NCI-H1105 treated with DMSO at 0.1 percent for 48 hours (cell line): ENCODE measurements around the gene FBXL7.

Source experiments
- DNase-seq: peaks from one replicate; lab custom pipeline; 2025; lab: John Stamatoyannopoulos, UW

Gene FBXL7

GRCh38 chr5:15502208-15502607 lies 2.2 kb downstream of the FBXL7 start:
- no peak for DNase-seq

GRCh38 chr5:15506146-15506545 lies 6.2 kb downstream of the FBXL7 start:
- DNase-seq = no peak

- DNase-seq = no peak
These were observed 6.9 kb downstream of the FBXL7 start for GRCh38 chr5:15506897-15507296.

DNA sequence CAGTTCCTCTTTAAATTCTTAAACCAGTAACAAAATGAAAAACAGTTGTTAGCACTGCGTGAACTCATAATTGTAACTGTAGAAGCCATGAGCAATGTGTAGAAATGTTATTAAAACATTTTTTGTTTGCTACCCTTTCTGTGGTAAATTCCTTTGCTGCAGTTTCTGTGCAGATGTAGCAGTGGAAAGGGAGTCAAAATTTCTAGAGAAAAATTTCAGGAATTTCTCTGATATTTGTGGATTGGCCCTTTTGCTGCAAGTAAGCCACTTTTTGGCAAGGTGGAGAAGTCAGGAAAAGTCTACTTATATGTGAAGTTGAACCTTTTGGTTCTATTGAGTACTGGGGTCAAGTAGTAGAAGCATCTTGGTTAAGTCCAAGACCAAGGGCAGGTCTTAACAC lies 10.1 kb downstream of the FBXL7 start:
- DNase-seq = no peak

DNA sequence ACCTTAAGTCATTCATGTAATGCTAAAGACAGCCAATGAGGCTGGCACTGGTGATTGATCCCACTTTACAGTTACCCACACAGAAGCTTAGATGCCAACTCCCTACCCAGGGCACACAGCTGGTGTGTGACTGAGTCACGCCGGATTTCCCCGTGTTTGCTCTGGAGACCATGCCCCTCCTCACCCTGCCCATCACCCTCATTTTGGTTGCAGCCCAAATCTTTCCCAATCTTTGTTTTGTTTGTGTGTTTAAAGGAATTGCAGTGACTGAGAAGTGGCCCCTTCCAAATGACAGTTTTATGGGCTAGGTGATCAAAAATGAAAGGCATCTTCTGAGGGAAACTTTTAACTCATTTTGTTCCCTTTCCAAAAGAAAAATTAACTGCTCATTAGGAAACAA lies 10.9 kb downstream of the FBXL7 start:
- no peak for DNase-seq

GRCh38 chr5:15513431-15513830 lies 13.5 kb downstream of the FBXL7 start:
- DNase-seq = no peak

- no peak for DNase-seq
These were observed 13.9 kb downstream of the FBXL7 start for GRCh38 chr5:15513911-15514310.

DNA sequence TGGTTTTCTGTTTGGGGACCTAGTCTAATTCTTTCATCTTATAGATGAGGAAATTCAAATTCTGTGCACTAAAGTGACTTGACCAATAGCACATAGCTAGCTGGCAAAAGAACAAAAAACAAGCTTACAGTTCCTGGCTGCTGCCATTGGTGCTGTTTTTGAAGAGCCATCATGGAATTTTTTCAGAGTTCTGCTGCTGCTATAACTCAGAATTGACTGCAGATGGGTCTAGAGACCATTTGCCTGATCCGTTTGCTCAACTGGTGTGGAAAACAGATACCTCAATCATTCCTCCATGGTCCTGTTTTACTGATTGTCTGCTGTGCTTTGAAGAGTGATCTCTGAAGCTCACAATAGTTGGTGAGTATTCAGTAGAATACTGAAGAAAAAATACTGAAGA lies 15.2 kb downstream of the FBXL7 start:
- DNase-seq = no peak

DNA sequence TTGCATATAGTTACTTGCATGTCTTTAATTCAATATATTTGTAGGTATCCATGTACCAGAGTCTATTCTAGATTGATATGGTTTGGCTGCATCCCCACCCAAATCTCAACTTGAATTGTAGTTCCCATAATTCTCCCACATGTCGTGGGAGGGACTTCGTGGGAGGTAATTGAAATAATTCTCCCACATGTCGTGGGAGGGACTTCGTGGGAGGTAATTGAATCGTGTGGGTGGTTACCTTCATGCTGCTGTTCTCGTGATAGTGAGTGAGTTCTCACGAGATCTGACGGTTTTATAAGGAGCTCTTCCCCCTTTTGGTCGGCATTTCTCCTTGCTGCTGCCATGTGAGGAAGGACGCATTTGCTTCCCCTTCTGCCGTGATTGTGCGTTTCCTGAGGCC lies 16.5 kb downstream of the FBXL7 start:
- DNase-seq = no peak

- no peak for DNase-seq
These were observed 18.8 kb downstream of the FBXL7 start for GRCh38 chr5:15518786-15519185.

GRCh38 chr5:15520856-15521255 lies 20.9 kb downstream of the FBXL7 start:
- no peak for DNase-seq

- no peak for DNase-seq
These were observed 21.6 kb downstream of the FBXL7 start for GRCh38 chr5:15521381-15522186.

- DNase-seq = peak; percentile 85
These were observed 22.2 kb downstream of the FBXL7 start for GRCh38 chr5:15522187-15522520.

DNA sequence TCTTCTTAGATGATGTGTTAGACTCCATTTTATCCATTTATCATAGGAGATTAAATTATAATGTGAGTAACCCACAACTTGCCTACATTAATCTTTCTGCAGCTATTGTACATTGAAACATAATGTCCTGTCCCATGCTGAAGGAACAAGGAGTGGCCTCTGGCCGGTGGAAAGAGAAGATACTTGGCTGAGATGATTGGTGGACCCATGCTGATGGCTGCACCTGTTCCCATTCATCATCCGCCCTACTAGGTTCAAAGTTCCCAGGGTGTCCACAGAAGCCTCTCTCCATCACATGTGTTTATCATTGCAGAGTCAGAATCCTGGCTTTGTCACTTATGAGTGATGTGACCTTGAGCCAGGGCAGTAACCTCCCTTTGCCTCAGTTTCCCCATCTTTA lies 24.7 kb downstream of the FBXL7 start:
- DNase-seq = no peak

GRCh38 chr5:15525703-15526275 lies 25.8 kb downstream of the FBXL7 start:
- DNase-seq = no peak

GRCh38 chr5:15526413-15526812 lies 26.4 kb downstream of the FBXL7 start:
- DNase-seq = no peak

- no peak for DNase-seq
These were observed 28.5 kb downstream of the FBXL7 start for GRCh38 chr5:15528476-15528875.

DNA sequence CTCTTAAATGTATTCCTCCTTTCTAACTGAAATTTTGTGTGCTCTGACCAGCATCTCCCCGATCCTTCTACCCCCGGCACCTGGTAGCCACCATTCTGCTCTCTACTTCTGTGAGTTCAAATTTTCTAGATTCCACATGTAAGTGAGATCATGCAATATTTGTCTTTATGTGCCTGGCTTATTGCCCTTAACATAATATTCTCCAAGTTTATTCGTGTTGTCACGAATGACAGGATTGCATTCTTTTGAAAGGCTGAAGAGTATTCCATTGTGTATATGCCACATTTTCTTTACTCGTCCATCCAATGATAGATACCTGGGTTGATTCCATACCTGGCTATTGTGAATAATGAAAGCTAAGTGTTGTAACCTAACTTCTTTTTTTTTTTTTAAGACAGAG lies 29.0 kb downstream of the FBXL7 start:
- no peak for DNase-seq

- DNase-seq = no peak
These were observed 29.8 kb downstream of the FBXL7 start for GRCh38 chr5:15529821-15530220.

DNA sequence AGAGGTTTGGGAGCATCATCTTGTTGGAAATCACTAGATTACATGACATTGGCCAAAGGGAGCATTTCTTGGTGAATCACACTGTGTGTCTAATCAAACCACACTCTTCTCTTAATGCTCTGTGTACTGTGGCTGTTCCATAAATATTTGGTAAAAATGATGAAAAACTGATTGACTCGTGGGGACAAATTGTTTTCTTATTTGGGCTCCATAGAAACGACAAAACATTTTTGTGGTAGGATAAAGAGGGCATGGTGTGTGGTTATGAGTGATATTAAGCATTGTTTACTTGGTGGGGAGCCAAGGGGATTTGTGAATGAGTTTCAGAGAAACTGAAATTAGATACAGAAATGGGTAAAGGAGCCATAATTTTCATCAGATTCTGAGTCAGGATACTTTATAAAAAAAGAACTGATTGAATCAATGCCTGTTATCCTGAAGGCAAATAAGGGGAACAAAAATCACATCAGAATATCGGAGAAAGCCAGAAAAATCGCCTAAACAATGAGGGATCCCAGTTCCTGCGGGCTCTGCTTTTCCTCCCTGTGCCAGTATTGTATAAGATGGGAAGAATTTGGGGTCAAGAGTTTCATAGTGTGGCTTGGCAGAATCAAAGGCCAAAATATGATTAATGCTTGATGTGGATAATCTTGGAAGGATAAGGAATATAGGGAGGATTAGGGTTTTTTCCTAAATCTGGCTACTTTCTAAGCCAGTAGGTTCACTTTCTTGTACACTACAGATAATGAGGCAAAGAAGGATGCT lies 33.3 kb downstream of the FBXL7 start:
- DNase-seq = no peak

- no peak for DNase-seq
These were observed 36.0 kb downstream of the FBXL7 start for GRCh38 chr5:15535938-15536337.

- peak; percentile 9 for DNase-seq
These were observed 38.5 kb downstream of the FBXL7 start for GRCh38 chr5:15538516-15538915.

DNA sequence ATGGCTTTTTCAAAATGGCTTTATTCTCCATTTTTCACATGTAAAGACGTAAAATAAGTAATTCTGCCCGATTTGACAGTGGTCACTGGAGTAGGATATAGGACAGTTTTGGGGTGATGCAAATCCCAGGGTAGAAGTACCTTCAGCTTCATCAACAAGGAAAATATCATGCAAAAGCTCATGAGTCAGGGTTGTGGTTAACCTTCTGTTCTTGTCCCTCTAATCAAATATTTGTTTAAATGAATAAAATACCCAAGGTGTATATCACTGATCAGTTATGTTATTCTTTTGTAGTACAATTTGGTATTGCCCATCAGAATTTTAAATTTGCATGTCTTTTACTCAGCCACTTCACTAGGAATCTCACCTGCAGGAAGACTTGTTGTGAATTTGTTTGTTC lies 40.0 kb downstream of the FBXL7 start:
- no peak for DNase-seq
